ENCODE data around the gene STARD8.

GRCh38 chrX:68743754-68744153, 96.3 kb downstream of the STARD8 start:
- TF ChIP-seq CTCF (IDR thresholded peaks at IDR 0.05) (no peak), EZH2 (IDR thresholded peaks at IDR 0.05; ENCODE audit: borderline replicate concordance, insufficient read depth, low read depth, low read length, poor library complexity, severe bottlenecking) (no peak)

Measured in B cell (primary cell).